OCI-LY7 (cell line): Measurements from ENCODE around the gene CASK. TPM values are rescaled to one million over a fixed set of nuclear protein-coding genes. Genes with fewer than 3 reads are reported as not detected.

Experiments
- BruUV-seq: library from RNA; stranded (reverse); fragments of 400-500 nt; replicated peaks from 2 replicates; lab custom pipeline; 2021; lab: Mats Ljungman, UMichigan
- CTCF ChIA-PET: fragments of 300-600 bp; sonication (Branson Sonifier 250); formaldehyde crosslinking; loops from one replicate; lab custom pipeline; 2022; ENCODE audit warnings: antibody characterized with exemption; ENCODE audit not compliant: unreplicated experiment; lab: Charles Lee
- POLR2A ChIA-PET: fragments of 300-600 bp; sonication (Branson Sonifier 250); formaldehyde crosslinking; loops from one replicate; lab custom pipeline; 2022; ENCODE audit warnings: antibody characterized with exemption; lab: Charles Lee
- DNase-seq: peaks from one replicate; pipeline ENCODE4 v3.0.0-alpha.2; 2015; ENCODE audit warnings: low spot score
- H2AFZ ChIP-seq: fragments of 200-600 bp; sonication (generic), shearing (Covaris generic); 2 replicates; pipeline ENCODE4 v1.6.1; 2014; ENCODE audit warnings: mild to moderate bottlenecking, antibody characterized with exemption, low read length, moderate library complexity
- H3K27ac ChIP-seq: fragments of 200-600 bp; sonication (generic); 2 replicates; pipeline ENCODE4 v1.5.1; 2014; ENCODE audit warnings: mixed run types, low read depth, mild to moderate bottlenecking, moderate library complexity, low read length, inconsistent platforms; ENCODE audit not compliant: poor library complexity, severe bottlenecking
- H3K36me3 ChIP-seq: fragments of 200-600 bp; sonication (generic); 2 replicates; pipeline ENCODE4 v1.6.1; 2014; ENCODE audit warnings: mild to moderate bottlenecking, antibody characterized with exemption, low read length, moderate library complexity, mixed read lengths; ENCODE audit not compliant: insufficient read depth
- H3K4me1 ChIP-seq: fragments of 200-600 bp; sonication (generic); 2 replicates; pipeline ENCODE4 v1.5.1; 2014; ENCODE audit warnings: mild to moderate bottlenecking, low read length; ENCODE audit not compliant: insufficient read depth, poor library complexity, severe bottlenecking
- H3K4me2 ChIP-seq: fragments of 200-600 bp; sonication (generic); 2 replicates; pipeline ENCODE4 v1.6.1; 2014; ENCODE audit warnings: mild to moderate bottlenecking, low read length
- H3K4me3 ChIP-seq: fragments of 200-600 bp; sonication (generic); 2 replicates; pipeline ENCODE4 v1.5.1; 2014; ENCODE audit warnings: mild to moderate bottlenecking, low read depth, low read length; ENCODE audit not compliant: poor library complexity, severe bottlenecking
- H3K79me2 ChIP-seq: fragments of 200-600 bp; sonication (generic); 2 replicates; pipeline ENCODE4 v1.6.1; 2016; ENCODE audit warnings: low read depth, mild to moderate bottlenecking, low read length, moderate library complexity, mixed read lengths; ENCODE audit not compliant: insufficient read depth
- H3K9me2 ChIP-seq: fragments of 200-600 bp; sonication (generic); 2 replicates; pipeline ENCODE4 v1.6.1; 2016; ENCODE audit warnings: mild to moderate bottlenecking, low read length, mixed read lengths; ENCODE audit not compliant: insufficient read depth
- H3K9me3 ChIP-seq: fragments of 200-600 bp; sonication (generic); 2 replicates; pipeline ENCODE4 v1.6.1; 2014; ENCODE audit warnings: mild to moderate bottlenecking, mixed run types, low read length, mixed read lengths
- H4K20me1 ChIP-seq: fragments of 200-600 bp; sonication (generic); 2 replicates; pipeline ENCODE4 v1.6.1; 2014; ENCODE audit warnings: mild to moderate bottlenecking, antibody characterized with exemption, low read length, moderate library complexity, mixed read lengths; ENCODE audit not compliant: insufficient read depth
- CTCF ChIP-seq: fragments of 200-600 bp; sonication (generic); conservative IDR thresholded peaks from 2 replicates; pipeline ENCODE4 v1.5.1; 2014; ENCODE audit warnings: mild to moderate bottlenecking, antibody characterized with exemption, low read length, moderate library complexity, mixed read lengths
- EZH2phosphoT487 ChIP-seq: fragments of 200-600 bp; sonication (generic); IDR thresholded peaks from 2 replicates; pipeline ENCODE4 v1.6.1; 2018; ENCODE audit warnings: low read depth, borderline replicate concordance, mild to moderate bottlenecking, mixed run types, antibody characterized with exemption, low read length, moderate library complexity, mixed read lengths
- intact Hi-C: fragments of 100-400 bp; cut with micrococcal nuclease; formaldehyde crosslinking; loops from one replicate; pipeline ENCODE4 v1.10.0; 2022; ENCODE audit not compliant: unreplicated experiment
- total RNA-seq, 2 experiments: library from RNA; depleted of rRNA in 1 of 2; stranded (reverse); fragments of >200 nt in 1 of 2; shearing (Covaris generic) in 1 of 2; gene quantifications; 2 replicates each; pipeline ENCODE4 v1.2.3, GENCODE V29; 2014 to 2022

Gene CASK
- total RNA-seq, 2 experiments from 2014 or later = 18.6 to 29.4 TPM

- TF ChIP-seq EZH2phosphoT487 (no peak), CTCF (no peak)
- H3K27ac ChIP-seq = no peak overlapping the region
- peaks cover 8% of the 10 kb centered on the region; the same call in 1 of the 2 replicates for H3K79me2 ChIP-seq
- no peak for DNase-seq
- no peaks in the 10 kb centered on the region for H3K9me3 ChIP-seq
- BruUV-seq = no TSS peak
- no peaks in the 10 kb centered on the region for H3K9me2 ChIP-seq
- H3K4me2 ChIP-seq = no peak overlapping the region
- no peaks in the 10 kb centered on the region for H3K4me1 ChIP-seq
- no peak overlapping the region for H2AFZ ChIP-seq
- POLR2A ChIA-PET = interaction anchor here (0.6 to 1.0 kb wide), 3 partner anchors 10 to 189 kb away, joined by 3 to 4 read pairs (median 3); no protein-coding TSS in a partner anchor
- CTCF ChIA-PET = no interaction called here
- no peaks in the 10 kb centered on the region for H3K36me3 ChIP-seq
- no peak overlapping the region for H3K4me3 ChIP-seq
- intact Hi-C loops = no loop called here
- H4K20me1 ChIP-seq = no peaks in the 10 kb centered on the region
These were observed 65.1 kb downstream of the CASK start for GRCh38 chrX:41858161-41858775.

- no peaks in the 10 kb centered on the region for H3K9me2 ChIP-seq
- peaks cover 8% of the 10 kb centered on the region; the same call in 1 of the 2 replicates for H3K79me2 ChIP-seq
- H3K36me3 ChIP-seq = no peaks in the 10 kb centered on the region
- no peak overlapping the region for H3K4me2 ChIP-seq
- H3K4me3 ChIP-seq = no peak overlapping the region
- intact Hi-C loops = no loop called here
- ChIA-PET POLR2A (interaction anchor here (1.0 kb wide), 2 partner anchors 10 to 62 kb away, joined by 3 to 4 read pairs; no protein-coding TSS in a partner anchor), CTCF (no interaction called here)
- no TSS peak for BruUV-seq
- H3K9me3 ChIP-seq = no peaks in the 10 kb centered on the region
- H2AFZ ChIP-seq = no peak overlapping the region
- H3K27ac ChIP-seq = no peak overlapping the region
- TF ChIP-seq EZH2phosphoT487 (no peak), CTCF (no peak)
- DNase-seq = no peak
- no peaks in the 10 kb centered on the region for H4K20me1 ChIP-seq
- H3K4me1 ChIP-seq = no peaks in the 10 kb centered on the region
These were observed 65.7 kb downstream of the CASK start for GRCh38 chrX:41857670-41858069.

GRCh38 chrX:41846714-41847113, 76.6 kb downstream of the CASK start:
- ChIA-PET POLR2A (no interaction called here), CTCF (no interaction called here)
- Histone ChIP-seq H3K4me2 (no peak overlapping the region), H3K9me2 (no peaks in the 10 kb centered on the region), H3K9me3 (peaks cover 7% of the 10 kb centered on the region; the same call in 1 of the 2 replicates), H3K4me1 (no peaks in the 10 kb centered on the region), H3K36me3 (peaks cover 39% of the 10 kb centered on the region), H4K20me1 (no peaks in the 10 kb centered on the region), H3K27ac (no peak overlapping the region), H2AFZ (no peak overlapping the region), H3K4me3 (no peak overlapping the region), H3K79me2 (no peaks in the 10 kb centered on the region)
- DNase-seq = no peak
- TF ChIP-seq EZH2phosphoT487 (no peak), CTCF (no peak)
- BruUV-seq = no TSS peak
- intact Hi-C loops = no loop called here
